H9 (cell line): ENCODE data around the gene DESI2. TPM values are rescaled to one million over a fixed set of nuclear protein-coding genes. Genes with fewer than 3 reads are reported as not detected.

ENCODE experiments used
- DNase-seq: peaks from one replicate; pipeline ENCODE4 v3.0.0-alpha.2; 2017
- H2AFZ ChIP-seq: one replicate; pipeline ENCODE4 v1.6.1; 2013; ENCODE audit warnings: mild to moderate bottlenecking, low read length, control low read depth, moderate library complexity
- H2AK5ac ChIP-seq: 2 replicates; pipeline ENCODE4 v1.6.1; 2013; ENCODE audit warnings: low read length, control low read depth, mixed read lengths; ENCODE audit not compliant: insufficient read length
- H2BK120ac ChIP-seq: one replicate; pipeline ENCODE4 v1.6.1; 2013; ENCODE audit warnings: low read depth, mild to moderate bottlenecking, low read length, control low read depth, inconsistent platforms; ENCODE audit not compliant: poor library complexity, severe bottlenecking
- H2BK12ac ChIP-seq: 2 replicates; pipeline ENCODE4 v1.6.1; 2013; ENCODE audit warnings: low read length, control low read depth, mixed read lengths, low read depth; ENCODE audit not compliant: insufficient read length
- H2BK15ac ChIP-seq: 2 replicates; pipeline ENCODE4 v1.6.1; 2013; ENCODE audit warnings: low read depth, low read length, control low read depth
- H2BK20ac ChIP-seq: one replicate; pipeline ENCODE4 v1.6.1; 2013; ENCODE audit warnings: low read depth, mild to moderate bottlenecking, low read length, control low read depth, inconsistent platforms; ENCODE audit not compliant: poor library complexity, severe bottlenecking
- H2BK5ac ChIP-seq: 2 replicates; pipeline ENCODE4 v1.6.1; 2013; ENCODE audit warnings: low read length, control low read depth, mixed read lengths; ENCODE audit not compliant: insufficient read length
- H3K14ac ChIP-seq: 2 replicates; pipeline ENCODE4 v1.6.1; 2013; ENCODE audit warnings: low read length, control low read depth; ENCODE audit not compliant: insufficient read depth
- H3K18ac ChIP-seq: 2 replicates; pipeline ENCODE4 v1.6.1; 2013; ENCODE audit warnings: low read depth, mild to moderate bottlenecking, mixed read lengths, low read length, control low read depth; ENCODE audit not compliant: insufficient read length
- H3K23ac ChIP-seq: 2 replicates; pipeline ENCODE4 v1.6.1; 2013; ENCODE audit warnings: low read length, control low read depth, mixed read lengths, low read depth; ENCODE audit not compliant: insufficient read length
- H3K23me2 ChIP-seq: 2 replicates; pipeline ENCODE4 v1.6.1; 2013; ENCODE audit warnings: low read depth, mild to moderate bottlenecking, mixed read lengths, low read length, control low read depth; ENCODE audit not compliant: insufficient read length, poor library complexity, severe bottlenecking
- H3K27ac ChIP-seq: 2 replicates; pipeline ENCODE4 v1.5.1; 2013; ENCODE audit warnings: low read length, control low read depth, mixed read lengths, low read depth; ENCODE audit not compliant: insufficient read length
- H3K27me3 ChIP-seq: 2 replicates; pipeline ENCODE4 v1.6.1; 2013; ENCODE audit warnings: low read length, control low read depth, inconsistent platforms; ENCODE audit not compliant: insufficient read depth
- H3K4ac ChIP-seq: 2 replicates; pipeline ENCODE4 v1.6.1; 2013; ENCODE audit warnings: low read depth, mild to moderate bottlenecking, control low read depth, inconsistent platforms, low read length, moderate library complexity
- H3K4me1 ChIP-seq: 2 replicates; pipeline ENCODE4 v1.6.1; 2013; ENCODE audit warnings: low read length, control low read depth, inconsistent platforms; ENCODE audit not compliant: insufficient read depth
- H3K4me2 ChIP-seq: 2 replicates; pipeline ENCODE4 v1.6.1; 2013; ENCODE audit warnings: low read length, control low read depth, mixed read lengths; ENCODE audit not compliant: insufficient read length, insufficient read depth
- H3K56ac ChIP-seq: 2 replicates; pipeline ENCODE4 v1.6.1; 2013; ENCODE audit warnings: low read depth, mild to moderate bottlenecking, mixed read lengths, low read length, control low read depth; ENCODE audit not compliant: insufficient read length
- H3K79me1 ChIP-seq: 2 replicates; pipeline ENCODE4 v1.6.1; 2013; ENCODE audit warnings: low read depth, mild to moderate bottlenecking, moderate library complexity, low read length, control low read depth, inconsistent platforms; ENCODE audit not compliant: insufficient read depth, poor library complexity, severe bottlenecking
- H3K79me2 ChIP-seq: 2 replicates; pipeline ENCODE4 v1.6.1; 2013; ENCODE audit warnings: low read length, control low read depth, inconsistent platforms; ENCODE audit not compliant: insufficient read depth
- H3K9ac ChIP-seq: 2 replicates; pipeline ENCODE4 v1.6.1; 2013; ENCODE audit warnings: low read length, control low read depth, mixed read lengths; ENCODE audit not compliant: insufficient read length; ENCODE audit errors: extremely low read depth
- H3K9me3 ChIP-seq: one replicate; pipeline ENCODE4 v1.6.1; 2013; ENCODE audit warnings: low read depth, low read length, inconsistent platforms; ENCODE audit not compliant: control insufficient read depth
- H3T11ph ChIP-seq: one replicate; pipeline ENCODE4 v1.6.1; 2013; ENCODE audit warnings: mild to moderate bottlenecking, low read length, control low read depth, inconsistent platforms
- H4K20me1 ChIP-seq: one replicate; pipeline ENCODE4 v1.6.1; 2013; ENCODE audit not compliant: control insufficient read depth, insufficient read length, insufficient read depth
- H4K5ac ChIP-seq: 2 replicates; pipeline ENCODE4 v1.6.1; 2013; ENCODE audit warnings: low read depth, mild to moderate bottlenecking, mixed read lengths, low read length, control low read depth; ENCODE audit not compliant: insufficient read length
- H4K8ac ChIP-seq: replicated peaks from 2 replicates; pipeline ENCODE4 v1.6.1; 2013; ENCODE audit warnings: low read length, control low read depth, mixed read lengths, low read depth; ENCODE audit not compliant: insufficient read length
- H4K91ac ChIP-seq: 2 replicates; pipeline ENCODE4 v1.6.1; 2013; ENCODE audit warnings: low read depth, mild to moderate bottlenecking, moderate library complexity, mixed read lengths, low read length, control low read depth; ENCODE audit not compliant: insufficient read length
- H3K27ac Mint-ChIP-seq, 3 experiments: 2 replicates in 2 of 3; 3 replicates in 1 of 3; pipeline ENCODE4 v1.8.0; 2020 to 2021; ENCODE audit warnings: mixed read lengths in 3 of 3, mild to moderate bottlenecking in 1 of 3, moderate library complexity in 1 of 3
- H3K27me3 Mint-ChIP-seq: 2 replicates; pipeline ENCODE4 v1.8.0; 2021; ENCODE audit warnings: low read depth, mild to moderate bottlenecking, moderate library complexity, mixed read lengths
- H3K36me3 Mint-ChIP-seq, 3 experiments: 2 replicates in 2 of 3; 3 replicates in 1 of 3; pipeline ENCODE4 v1.8.0; 2020 to 2021; ENCODE audit warnings: low read depth in 3 of 3, mixed read lengths in 3 of 3; ENCODE audit not compliant: insufficient read depth in 1 of 3
- H3K4me1 Mint-ChIP-seq, 2 experiments: 2 replicates each; pipeline ENCODE4 v1.8.0; 2020; ENCODE audit warnings: mixed read lengths in 2 of 2
- H3K4me3 Mint-ChIP-seq, 2 experiments: 2 replicates in 1 of 2; 3 replicates in 1 of 2; pipeline ENCODE4 v1.8.0; 2020 to 2021; ENCODE audit warnings: mild to moderate bottlenecking in 2 of 2, mixed read lengths in 2 of 2, moderate library complexity in 1 of 2
- H3K9me3 Mint-ChIP-seq, 2 experiments: 2 replicates in 1 of 2; 3 replicates in 1 of 2; pipeline ENCODE4 v1.8.0; 2020; ENCODE audit warnings: mild to moderate bottlenecking in 2 of 2, mixed read lengths in 2 of 2, moderate library complexity in 1 of 2
- CTCF ChIP-seq: fragments of 200-600 bp; sonication (generic); conservative IDR thresholded peaks from 3 replicates; pipeline ENCODE4 v1.8.0; 2021; ENCODE audit warnings: antibody characterized with exemption, mild to moderate bottlenecking
- WGBS: extraction: QIAGEN DNeasy Blood & Tissue Kit; methylation state at CpG from one replicate; pipeline ENCODE4 v1.1.7; 2013; ENCODE audit warnings: missing lambda C conversion rate, low lambda C conversion rate, mixed read lengths; ENCODE audit not compliant: insufficient read length; ENCODE audit errors: extremely low coverage; 5-methylcytosine and 5-hydroxymethylcytosine counted together
- total RNA-seq: library from RNA; stranded (reverse); gene quantifications from 2 replicates; pipeline ENCODE4 v1.2.1, GENCODE V29; 2021

DESI2 gene
- total RNA-seq, 1 experiment from 2014 or later = 89.9 TPM

GRCh38 chr1:244674446-244674845 lies 21.5 kb downstream of the DESI2 start:
- H3K14ac ChIP-seq = no peak overlapping the region
- no peak overlapping the region for H3K9ac ChIP-seq
- peaks cover 7% of the 10 kb centered on the region for H3K79me1 ChIP-seq
- no peak overlapping the region for H2BK12ac ChIP-seq
- Mint-ChIP-seq H3K4me3 (no peak overlapping the region), H3K4me1 (peaks cover 0 to 3% of the 10 kb centered on the region in 2 experiments; a peak in 2 of 4 replicates), H3K27ac (no peak overlapping the region), H3K27me3 (no peaks in the 10 kb centered on the region; the same call in 1 of the 2 replicates), H3K36me3 (peaks cover 7 to 36% (median 16%) of the 10 kb centered on the region in 3 experiments; a peak in 6 of 7 replicates), H3K9me3 (no peaks in the 10 kb centered on the region)
- peaks cover 6% of the 10 kb centered on the region; the same call in 1 of the 2 replicates for H3K79me2 ChIP-seq
- no peak overlapping the region for H3K18ac ChIP-seq
- H3K4me2 ChIP-seq = no peak overlapping the region
- no peak for TF ChIP-seq CTCF
- H4K20me1 ChIP-seq = no peaks in the 10 kb centered on the region
- no peak overlapping the region for H2AK5ac ChIP-seq
- H4K91ac ChIP-seq = no peak overlapping the region
- H3K56ac ChIP-seq = no peak overlapping the region
- no peak overlapping the region for H4K8ac ChIP-seq
- DNase-seq = no peak
- no peak overlapping the region for H2BK5ac ChIP-seq
- no peaks in the 10 kb centered on the region for H3K4me1 ChIP-seq
- H3T11ph ChIP-seq = no peak overlapping the region
- H2BK20ac ChIP-seq = no peak overlapping the region
- H2BK120ac ChIP-seq = no peak overlapping the region
- H3K4ac ChIP-seq = no peak overlapping the region
- no peaks in the 10 kb centered on the region for H3K27me3 ChIP-seq
- H3K23me2 ChIP-seq = no peaks in the 10 kb centered on the region
- no peak overlapping the region for H2BK15ac ChIP-seq
- H4K5ac ChIP-seq = no peak overlapping the region
- H2AFZ ChIP-seq = no peak overlapping the region
- no peaks in the 10 kb centered on the region for H3K9me3 ChIP-seq
- H3K27ac ChIP-seq = no peak overlapping the region
- no CpG with 5 or more reads among the region's 4 CpGs for WGBS
- no peak overlapping the region for H3K23ac ChIP-seq
